MCF 10A (cell line): Measurements from ENCODE around the gene ANAPC1. TPM values are rescaled to one million over a fixed set of nuclear protein-coding genes. Genes with fewer than 3 reads are reported as not detected.

Experiments used
- BruUV-seq: library from RNA; stranded (reverse); fragments of 400-500 nt; replicated peaks from 2 replicates; lab custom pipeline; 2021; lab: Mats Ljungman, UMichigan
- CTCF ChIA-PET: fragments of 300-600 bp; sonication (Branson Sonifier 250); formaldehyde crosslinking; extraction: SDS; loops from one replicate; lab custom pipeline; 2021; ENCODE audit warnings: antibody characterized with exemption, inconsistent platforms; lab: Yijun Ruan, JAX
- POLR2A ChIA-PET: fragments of 300-600, 350-650 bp; sonication (Branson Sonifier 250); formaldehyde crosslinking; extraction: SDS; loops from one replicate; lab custom pipeline; 2020; ENCODE audit warnings: antibody characterized with exemption, inconsistent platforms; lab: Yijun Ruan, JAX
- DNase-seq: peaks from one replicate; pipeline ENCODE4 v3.0.0-alpha.2; 2018; ENCODE audit not compliant: unreplicated experiment
- H3K27ac Mint-ChIP-seq: one replicate; pipeline ENCODE4 v1.8.0; 2022; ENCODE audit warnings: mild to moderate bottlenecking, low read depth, mixed read lengths; ENCODE audit not compliant: unreplicated experiment
- H3K27me3 Mint-ChIP-seq: one replicate; pipeline ENCODE4 v1.8.0; 2022; ENCODE audit warnings: mixed read lengths; ENCODE audit not compliant: insufficient read depth, unreplicated experiment
- H3K36me3 Mint-ChIP-seq: one replicate; pipeline ENCODE4 v1.8.0; 2022; ENCODE audit warnings: mild to moderate bottlenecking, moderate library complexity, mixed read lengths; ENCODE audit not compliant: insufficient read depth, unreplicated experiment
- H3K4me1 Mint-ChIP-seq: one replicate; pipeline ENCODE4 v1.8.0; 2022; ENCODE audit warnings: mixed read lengths; ENCODE audit not compliant: insufficient read depth, unreplicated experiment
- H3K4me3 Mint-ChIP-seq: one replicate; pipeline ENCODE4 v1.8.0; 2022; ENCODE audit warnings: mild to moderate bottlenecking, moderate library complexity, mixed read lengths; ENCODE audit not compliant: unreplicated experiment
- H3K9me3 Mint-ChIP-seq: one replicate; pipeline ENCODE4 v1.8.0; 2022; ENCODE audit warnings: mixed read lengths; ENCODE audit not compliant: unreplicated experiment
- CTCF ChIP-seq: fragments of 200-600 bp; IDR thresholded peaks from one replicate; pipeline ENCODE4 v1.8.0; 2022; ENCODE audit warnings: antibody characterized with exemption, mild to moderate bottlenecking; ENCODE audit not compliant: unreplicated experiment
- intact Hi-C: fragments of 100-400 bp; cut with micrococcal nuclease; formaldehyde crosslinking; loops from 2 replicates; pipeline ENCODE4 v1.14.1; 2022
- total RNA-seq: library from RNA; stranded (reverse); gene quantifications from 2 replicates; pipeline ENCODE4 v1.2.3, GENCODE V29; 2022

ANAPC1 gene
- total RNA-seq, 1 experiment from 2014 or later, result 66.1 TPM

- ChIA-PET CTCF (no interaction called here), POLR2A (no interaction called here)
- no peaks in the 10 kb centered on the region for H3K4me1 Mint-ChIP-seq
- intact Hi-C loops, result no loop called here
- no peak for TF ChIP-seq CTCF
- H3K36me3 Mint-ChIP-seq, result no peaks in the 10 kb centered on the region
- H3K4me3 Mint-ChIP-seq, result no peak overlapping the region
- DNase-seq, result no peak
- no TSS peak for BruUV-seq
- peaks cover 18% of the 10 kb centered on the region for H3K27me3 Mint-ChIP-seq
- H3K9me3 Mint-ChIP-seq, result no peaks in the 10 kb centered on the region
- H3K27ac Mint-ChIP-seq, result no peak overlapping the region
These were observed 36.0 kb upstream of the ANAPC1 start for GRCh38 chr2:111919794-111920608.

GRCh38 chr2:111919365-111919764, 35.4 kb upstream of the ANAPC1 start:
- no peak for DNase-seq
- POLR2A ChIA-PET, result interaction anchor here (0.6 kb wide), 1 partner anchor 267 kb away, joined by 3 read pairs; no protein-coding TSS in a partner anchor
- intact Hi-C loops, result no loop called here
- CTCF ChIA-PET, result interaction anchor here (0.7 to 0.9 kb wide), 2 partner anchors 130 to 135 kb away, joined by 3 read pairs; no protein-coding TSS in a partner anchor
- no peaks in the 10 kb centered on the region for H3K36me3 Mint-ChIP-seq
- no TSS peak for BruUV-seq
- peak; percentile 8 for TF ChIP-seq CTCF
- H3K4me1 Mint-ChIP-seq, result no peaks in the 10 kb centered on the region
- no peak overlapping the region for H3K27ac Mint-ChIP-seq
- H3K27me3 Mint-ChIP-seq, result peaks cover 11% of the 10 kb centered on the region
- no peaks in the 10 kb centered on the region for H3K9me3 Mint-ChIP-seq
- no peak overlapping the region for H3K4me3 Mint-ChIP-seq

- Mint-ChIP-seq H3K9me3 (no peaks in the 10 kb centered on the region), H3K36me3 (no peaks in the 10 kb centered on the region), H3K27me3 (peaks cover 2% of the 10 kb centered on the region), H3K27ac (no peak overlapping the region), H3K4me1 (no peaks in the 10 kb centered on the region), H3K4me3 (no peak overlapping the region)
- ChIA-PET CTCF (interaction anchor here (0.6 to 0.9 kb wide), 4 partner anchors 15 to 136 kb away, joined by 3 to 5 read pairs (median 3); no protein-coding TSS in a partner anchor), POLR2A (no interaction called here)
- TF ChIP-seq CTCF, result no peak
- BruUV-seq, result no TSS peak
- no peak for DNase-seq
- intact Hi-C loops, result no loop called here
These were observed 34.4 kb upstream of the ANAPC1 start for GRCh38 chr2:111918383-111918806.

- ChIA-PET CTCF (no interaction called here), POLR2A (no interaction called here)
- intact Hi-C loops, result no loop called here
- Mint-ChIP-seq H3K36me3 (no peaks in the 10 kb centered on the region), H3K4me3 (no peak overlapping the region), H3K27ac (no peak overlapping the region), H3K9me3 (no peaks in the 10 kb centered on the region), H3K4me1 (no peaks in the 10 kb centered on the region), H3K27me3 (no peaks in the 10 kb centered on the region)
- no TSS peak for BruUV-seq
- no peak for DNase-seq
- TF ChIP-seq CTCF, result no peak
These were observed 33.1 kb upstream of the ANAPC1 start for GRCh38 chr2:111917106-111917505.
